GM10266 (cell line): ENCODE data around the gene GULP1.

ENCODE experiments used
- DNase-seq: peaks from one replicate; pipeline ENCODE4 v3.0.0; 2012; ENCODE audit errors: extremely low spot score
- CTCF ChIP-seq: IDR thresholded peaks from 2 replicates; pipeline ENCODE4 v1.5.1; 2012; ENCODE audit warnings: mild to moderate bottlenecking, low read depth; ENCODE audit not compliant: control insufficient read depth, insufficient read depth; ENCODE audit errors: missing control alignments

GULP1 gene

GRCh38 chr2:188291617-188292347, at the start of gene GULP1:
Gene GULP1, plus strand, starts transcription at chr2:188291874. Its CDS starts 185,829 bp downstream, at chr2:188477703.
- peak; percentile 24 for TF ChIP-seq CTCF
- DNase-seq, result peak; percentile 15

GRCh38 chr2:188243381-188243780, 48.3 kb upstream of the GULP1 start:
- TF ChIP-seq CTCF, result no peak
- no peak for DNase-seq

- DNase-seq, result no peak
- no peak for TF ChIP-seq CTCF
Observed at GRCh38 chr2:188244383-188244782, 47.3 kb upstream of the GULP1 start.

GRCh38 chr2:188245230-188245629, 46.4 kb upstream of the GULP1 start:
- DNase-seq, result no peak
- no peak for TF ChIP-seq CTCF

- DNase-seq, result no peak
- TF ChIP-seq CTCF, result no peak
Observed at GRCh38 chr2:188248513-188248912, 43.2 kb upstream of the GULP1 start.

GRCh38 chr2:188251034-188251433, 40.6 kb upstream of the GULP1 start:
- DNase-seq, result no peak
- TF ChIP-seq CTCF, result no peak

- no peak for TF ChIP-seq CTCF
- DNase-seq, result no peak
Observed at GRCh38 chr2:188256420-188256819, 35.3 kb upstream of the GULP1 start.
